Osteoblast (primary cell): ENCODE measurements around the gene FMNL1. TPM values are rescaled to one million over a fixed set of nuclear protein-coding genes. Genes with fewer than 3 reads are reported as not detected.
A peak's percentile ranks its signal among the peaks of the same experiment; 100 is the strongest.

Experiments used
- DNase-seq: peaks from one replicate; pipeline ENCODE4 v3.0.0; 2011; ENCODE audit warnings: low spot score, mixed read lengths; ENCODE audit not compliant: insufficient read length; ENCODE audit errors: missing footprints
- H2AFZ ChIP-seq: 2 replicates; pipeline ENCODE4 v1.6.0; 2011; ENCODE audit warnings: mild to moderate bottlenecking, low read length
- H3K27ac ChIP-seq: 2 replicates; pipeline ENCODE4 v1.5.1; 2011; ENCODE audit warnings: mild to moderate bottlenecking, low read depth, low read length, moderate library complexity
- H3K27me3 ChIP-seq: 2 replicates; pipeline ENCODE4 v1.6.0; 2012; ENCODE audit warnings: mild to moderate bottlenecking, control low read depth, inconsistent platforms, low read length, moderate library complexity; ENCODE audit not compliant: insufficient read depth
- H3K36me3 ChIP-seq: 2 replicates; pipeline ENCODE4 v1.5.1; 2011; ENCODE audit warnings: mild to moderate bottlenecking, low read length, control low read depth, moderate library complexity; ENCODE audit not compliant: insufficient read depth
- H3K4me1 ChIP-seq: 2 replicates; pipeline ENCODE4 v1.5.1; 2011; ENCODE audit warnings: mild to moderate bottlenecking, low read length, control low read depth, moderate library complexity; ENCODE audit not compliant: insufficient read depth
- H3K4me2 ChIP-seq: 2 replicates; pipeline ENCODE4 v1.6.0; 2011; ENCODE audit warnings: mild to moderate bottlenecking, low read length; ENCODE audit not compliant: insufficient read depth
- H3K4me3 ChIP-seq: fragments of 200-600 bp; sonication (generic); 3 replicates; pipeline ENCODE4 v1.5.1; 2012; ENCODE audit warnings: mild to moderate bottlenecking, low read length, inconsistent platforms; ENCODE audit not compliant: insufficient read depth
- H3K79me2 ChIP-seq: 2 replicates; pipeline ENCODE4 v1.6.0; 2012; ENCODE audit warnings: mild to moderate bottlenecking, low read length, control low read depth, inconsistent platforms; ENCODE audit not compliant: insufficient read depth
- H3K9me3 ChIP-seq: 2 replicates; pipeline ENCODE4 v1.5.1; 2011; ENCODE audit warnings: low read depth, low read length, control low read depth
- H4K20me1 ChIP-seq: 2 replicates; pipeline ENCODE4 v1.6.0; 2012; ENCODE audit warnings: mild to moderate bottlenecking, low read length, control low read depth; ENCODE audit not compliant: insufficient read depth
- total RNA-seq: library from RNA; depleted of rRNA; stranded (reverse); fragments of >200 nt; gene quantifications from 2 replicates; pipeline ENCODE4 v1.2.3, GENCODE V29; 2012
- TF ChIP-seq, protein P1 (sequence below): IDR thresholded peaks from 2 replicates; pipeline ENCODE4 v1.5.1; 2011; ENCODE audit warnings: mild to moderate bottlenecking, low read depth, low read length, moderate library complexity; ENCODE audit errors: extremely low read depth

The FMNL1 gene
- total RNA-seq, 1 donor = 3.6 TPM

DNA sequence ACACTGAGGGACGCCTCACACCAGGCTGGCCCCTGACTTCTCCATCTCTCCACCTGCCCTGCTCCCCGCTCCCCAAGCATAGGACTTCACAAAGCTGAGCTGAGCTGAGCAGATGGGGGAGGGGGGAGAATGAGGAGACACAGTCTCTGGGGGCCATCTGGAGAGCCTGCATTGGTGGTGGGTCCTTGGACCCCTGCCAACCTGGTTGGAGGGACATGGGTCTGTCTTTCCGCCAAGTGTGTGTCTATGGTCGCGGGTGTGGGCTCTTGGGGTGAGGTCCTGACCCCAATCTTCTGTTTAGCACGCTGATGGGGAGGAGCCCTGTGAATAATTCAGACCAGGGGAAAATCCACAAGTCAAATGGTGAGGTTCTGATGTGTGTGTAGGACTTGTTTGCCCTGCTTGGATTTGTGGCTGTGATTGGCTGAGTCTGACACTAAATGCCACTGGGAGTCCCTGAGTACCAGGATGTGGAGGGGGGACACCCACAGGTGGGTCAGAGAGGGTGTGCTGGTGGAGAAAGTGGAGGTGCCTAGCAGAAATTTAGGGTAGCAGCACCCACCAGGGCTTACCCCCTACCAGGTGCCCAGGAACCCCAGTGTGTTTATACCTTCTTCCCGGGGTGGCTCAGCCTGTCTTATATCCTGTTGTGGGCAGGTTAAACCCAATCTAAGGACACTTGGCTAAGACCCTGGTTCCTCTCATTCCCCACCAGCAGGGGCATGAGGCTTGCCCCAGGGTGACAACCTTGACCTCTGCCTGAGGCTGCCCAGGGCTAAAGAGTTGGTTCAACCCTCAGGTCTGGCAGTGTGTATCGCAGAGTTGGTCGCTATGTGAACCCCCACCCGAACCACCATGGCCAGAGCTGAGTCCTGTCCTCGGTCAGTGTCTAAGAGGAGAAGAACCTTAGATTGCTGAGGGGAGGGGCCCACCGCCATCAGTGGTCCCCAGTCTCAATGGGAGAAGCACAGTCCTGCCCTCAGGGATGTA, 2.1 kb downstream of the FMNL1 start:
- Histone ChIP-seq H3K4me3 (no peak overlapping the region), H3K27me3 (peaks cover 30% of the 10 kb centered on the region), H4K20me1 (no peaks in the 10 kb centered on the region), H3K4me2 (no peak overlapping the region), H3K27ac (no peak overlapping the region), H3K36me3 (no peaks in the 10 kb centered on the region), H3K4me1 (peaks cover 19% of the 10 kb centered on the region), H3K9me3 (no peaks in the 10 kb centered on the region), H2AFZ (no peak overlapping the region), H3K79me2 (no peaks in the 10 kb centered on the region)
- TF ChIP-seq, protein P1, sequence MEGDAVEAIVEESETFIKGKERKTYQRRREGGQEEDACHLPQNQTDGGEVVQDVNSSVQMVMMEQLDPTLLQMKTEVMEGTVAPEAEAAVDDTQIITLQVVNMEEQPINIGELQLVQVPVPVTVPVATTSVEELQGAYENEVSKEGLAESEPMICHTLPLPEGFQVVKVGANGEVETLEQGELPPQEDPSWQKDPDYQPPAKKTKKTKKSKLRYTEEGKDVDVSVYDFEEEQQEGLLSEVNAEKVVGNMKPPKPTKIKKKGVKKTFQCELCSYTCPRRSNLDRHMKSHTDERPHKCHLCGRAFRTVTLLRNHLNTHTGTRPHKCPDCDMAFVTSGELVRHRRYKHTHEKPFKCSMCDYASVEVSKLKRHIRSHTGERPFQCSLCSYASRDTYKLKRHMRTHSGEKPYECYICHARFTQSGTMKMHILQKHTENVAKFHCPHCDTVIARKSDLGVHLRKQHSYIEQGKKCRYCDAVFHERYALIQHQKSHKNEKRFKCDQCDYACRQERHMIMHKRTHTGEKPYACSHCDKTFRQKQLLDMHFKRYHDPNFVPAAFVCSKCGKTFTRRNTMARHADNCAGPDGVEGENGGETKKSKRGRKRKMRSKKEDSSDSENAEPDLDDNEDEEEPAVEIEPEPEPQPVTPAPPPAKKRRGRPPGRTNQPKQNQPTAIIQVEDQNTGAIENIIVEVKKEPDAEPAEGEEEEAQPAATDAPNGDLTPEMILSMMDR = no peak
- peak; percentile 89 for DNase-seq

DNA sequence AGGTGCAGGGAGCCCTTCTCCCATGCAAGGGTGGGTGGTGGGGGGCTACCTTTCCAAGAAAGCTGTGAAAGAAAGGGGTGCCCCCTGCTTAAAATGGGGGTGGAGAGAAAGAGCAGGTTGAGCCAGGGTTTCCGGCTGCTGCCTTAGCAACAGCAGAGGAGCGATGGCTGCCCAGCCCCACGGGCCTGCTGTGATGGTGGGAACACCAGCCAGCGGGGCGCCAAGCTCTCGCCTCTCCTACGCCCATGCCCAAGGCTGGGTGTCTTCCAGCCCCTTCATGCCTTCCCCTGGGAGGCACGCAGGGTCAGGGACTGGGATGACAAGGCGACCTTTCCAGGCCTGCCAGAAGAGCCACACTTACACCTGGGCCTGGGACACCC, 3.0 kb downstream of the FMNL1 start:
- peak; percentile 80 for DNase-seq
- Histone ChIP-seq H3K27me3 (peaks cover 30% of the 10 kb centered on the region), H3K27ac (no peak overlapping the region), H3K4me1 (peaks cover 28% of the 10 kb centered on the region), H3K36me3 (no peaks in the 10 kb centered on the region), H3K4me3 (no peak overlapping the region), H2AFZ (no peak overlapping the region), H4K20me1 (no peaks in the 10 kb centered on the region), H3K4me2 (no peak overlapping the region), H3K9me3 (no peaks in the 10 kb centered on the region), H3K79me2 (no peaks in the 10 kb centered on the region)
- TF ChIP-seq, protein P1 = no peak

DNA sequence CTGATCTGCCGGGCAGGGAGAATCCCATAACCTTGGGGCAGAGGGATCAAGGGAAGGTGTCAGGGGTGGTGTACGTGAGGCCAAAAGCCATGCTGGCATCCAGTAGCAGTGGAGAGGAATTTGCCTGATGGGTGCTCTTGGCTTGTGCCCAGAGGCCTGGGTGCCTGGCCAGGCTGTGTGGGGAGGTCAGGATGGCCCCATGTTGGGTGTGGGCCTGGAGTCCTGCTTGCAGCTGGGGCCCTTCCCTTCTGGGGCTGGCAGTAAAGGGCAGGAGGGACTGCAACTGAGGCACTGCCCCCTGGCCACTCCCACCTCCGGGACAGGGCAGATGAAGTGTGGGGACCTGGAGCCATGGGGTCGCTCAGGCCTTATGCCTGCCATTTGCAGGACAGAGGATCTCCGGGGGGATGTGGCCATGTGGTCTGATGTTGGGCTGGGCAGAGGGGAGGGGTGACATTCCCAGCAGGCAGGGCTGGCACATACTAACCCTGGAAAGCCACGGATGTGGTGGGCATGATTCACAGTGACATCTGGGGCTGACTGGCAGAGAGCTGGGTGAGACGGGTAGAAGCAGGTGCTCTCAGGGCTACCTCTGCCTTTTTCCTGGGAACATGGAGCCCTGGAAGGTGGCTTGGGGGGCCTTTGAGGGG, 3.5 kb downstream of the FMNL1 start:
- H3K27me3 ChIP-seq = peaks cover 26% of the 10 kb centered on the region
- no peak overlapping the region for H3K4me3 ChIP-seq
- H3K79me2 ChIP-seq = no peaks in the 10 kb centered on the region
- no peaks in the 10 kb centered on the region for H3K36me3 ChIP-seq
- H3K4me2 ChIP-seq = no peak overlapping the region
- no peaks in the 10 kb centered on the region for H4K20me1 ChIP-seq
- H3K9me3 ChIP-seq = no peaks in the 10 kb centered on the region
- peaks cover 32% of the 10 kb centered on the region for H3K4me1 ChIP-seq
- H3K27ac ChIP-seq = no peak overlapping the region
- H2AFZ ChIP-seq = no peak overlapping the region
- TF ChIP-seq, protein P1 = no peak
- DNase-seq = peak; percentile 92

GRCh38 chr17:45225964-45226530, 4.4 kb downstream of the FMNL1 start:
- Histone ChIP-seq H3K27me3 (peaks cover 18% of the 10 kb centered on the region), H3K36me3 (no peaks in the 10 kb centered on the region), H3K9me3 (no peaks in the 10 kb centered on the region), H3K4me3 (no peak overlapping the region), H3K4me1 (peaks cover 41% of the 10 kb centered on the region), H3K4me2 (no peak overlapping the region), H2AFZ (no peak overlapping the region), H3K79me2 (no peaks in the 10 kb centered on the region), H3K27ac (no peak overlapping the region), H4K20me1 (no peaks in the 10 kb centered on the region)
- TF ChIP-seq, protein P1 = no peak
- peak; percentile 86 for DNase-seq
